Upper lobe of left lung (tissue), 6 donors: ENCODE results near the gene DNMT3A. TPM values are rescaled to one million over a fixed set of nuclear protein-coding genes. Genes with fewer than 3 reads are reported as not detected.

ENCODE experiments used
- ATAC-seq, 2 donors: fragments of 200-7000 bp; cut with Tn5 transposase; one replicate each; pipeline ENCODE4 v1.9.1; 2022; ENCODE audit warnings: mild to moderate bottlenecking in 2 of 2, moderate library complexity in 2 of 2; ENCODE audit not compliant: low FRiP score in 2 of 2
- DNase-seq, 2 donors: peaks; one replicate each; pipeline ENCODE4 v3.0.0-alpha.2; 2019 to 2020
- H3K27ac ChIP-seq, 4 donors: fragments of 200-600 bp; sonication (generic); one replicate each; pipeline ENCODE4 v1.5.1; 2016 to 2019
- H3K27me3 ChIP-seq, 4 donors: fragments of 200-600 bp; sonication (generic); one replicate each; pipeline ENCODE4 v1.5.1; 2017 to 2019
- H3K36me3 ChIP-seq, 4 donors: fragments of 200-600 bp; sonication (generic); one replicate each; pipeline ENCODE4 v1.5.1; 2016 to 2019
- H3K4me1 ChIP-seq, 4 donors: fragments of 200-600 bp; sonication (generic); one replicate each; pipeline ENCODE4 v1.5.1; 2018 to 2019
- H3K4me3 ChIP-seq, 4 donors: fragments of 200-600 bp; sonication (generic); one replicate each; pipeline ENCODE4 v1.5.1; 2017 to 2019; ENCODE audit warnings: mild to moderate bottlenecking in 2 of 4, moderate library complexity in 1 of 4
- H3K9me3 ChIP-seq, 4 donors: fragments of 200-600 bp; sonication (generic); one replicate each; pipeline ENCODE4 v1.5.1; 2018 to 2019
- EP300 ChIP-seq, 4 donors: sonication (generic); formaldehyde crosslinking; IDR thresholded peaks; one replicate each; pipeline ENCODE4 v1.5.1; 2017; ENCODE audit warnings: antibody characterized with exemption in 4 of 4, control low read depth in 2 of 4
- POLR2A ChIP-seq, 4 donors: fragments of 450-650 bp; IDR thresholded peaks; one replicate each; pipeline ENCODE4 v1.5.1; 2016 to 2017; ENCODE audit warnings: antibody characterized with exemption in 4 of 4, mild to moderate bottlenecking in 2 of 4
- POLR2AphosphoS5 ChIP-seq, 2 donors: sonication (generic); formaldehyde crosslinking; IDR thresholded peaks; one replicate each; pipeline ENCODE4 v1.5.1; 2017; ENCODE audit warnings: antibody characterized with exemption in 2 of 2
- WGBS, 2 donors: methylation state at CpG; one replicate each; pipeline ENCODE4 v1.1.5; 2017 to 2018; 5-methylcytosine and 5-hydroxymethylcytosine counted together
- total RNA-seq, 6 donors: library from RNA; depleted of rRNA in 4 of 6; stranded (reverse); fragments of >200 nt in 4 of 6; gene quantifications; one replicate each; pipeline versions ENCODE4 v1.1.0 to v1.2.1, GENCODE V29; 2016 to 2021
- TF ChIP-seq, protein P1 (sequence below), 6 experiments: fragments of 450-650 bp in 4 of 6; fragments of 200-600 bp in 2 of 6; sonication (generic) in 2 of 6; IDR thresholded peaks; one replicate each; pipeline ENCODE4 v1.5.1; 2016 to 2019; ENCODE audit warnings: antibody characterized with exemption in 6 of 6
- donor health status: DM: no; HTN: no; CAD: no; lungs with moderate emphysema.
- donor health status: DM: no; HTN: yes; CAD: no; lungs with severe emphysema.

The DNMT3A gene
- total RNA-seq, 6 donors from 2014 or later = 7.8 to 49.2 (median 30.4) TPM

DNA sequence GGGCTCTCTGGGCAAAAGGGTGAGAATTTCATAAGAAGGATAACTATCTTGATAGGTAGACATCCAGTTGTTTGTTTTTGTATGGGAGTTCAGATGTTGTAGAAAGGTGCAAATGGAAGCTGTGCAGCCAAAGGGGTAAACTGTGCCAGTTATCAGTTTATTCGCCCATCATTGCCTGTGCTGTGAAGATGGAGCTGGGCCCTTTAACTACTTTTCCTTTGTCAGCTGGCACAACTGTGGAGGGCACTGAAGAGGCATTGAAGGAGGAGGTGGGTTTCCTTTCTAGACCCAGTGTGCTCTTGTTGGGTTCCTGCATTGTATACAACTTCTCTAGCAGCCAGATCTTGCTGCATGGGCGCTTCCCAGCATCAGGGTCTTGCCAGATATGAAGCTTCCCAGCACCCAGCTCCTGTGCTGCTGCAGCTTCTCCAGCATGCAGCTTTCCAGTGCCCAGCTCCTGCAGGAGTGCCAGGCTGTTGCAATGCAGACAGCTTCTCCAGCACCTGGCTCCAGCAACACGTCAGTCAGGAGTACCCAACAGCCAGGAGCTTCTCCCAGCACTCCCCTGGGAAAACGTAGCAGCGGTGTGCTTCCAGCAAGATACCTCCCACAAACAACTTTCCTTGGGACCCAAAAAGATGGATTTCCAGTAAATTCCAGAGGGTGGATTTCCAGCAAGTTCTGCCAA, 15.3 kb downstream of the DNMT3A start:
- H3K9me3 ChIP-seq = peaks cover 0 to 12% (median 5%) of the 10 kb centered on the region in 4 donors
- no peak overlapping the region for H3K4me3 ChIP-seq
- no peak for ATAC-seq
- DNase-seq = no peak
- no peak overlapping the region for H3K27ac ChIP-seq
- no peak for TF ChIP-seq POLR2AphosphoS5 (IDR thresholded peaks at IDR 0.05)
- TF ChIP-seq, protein P1, sequence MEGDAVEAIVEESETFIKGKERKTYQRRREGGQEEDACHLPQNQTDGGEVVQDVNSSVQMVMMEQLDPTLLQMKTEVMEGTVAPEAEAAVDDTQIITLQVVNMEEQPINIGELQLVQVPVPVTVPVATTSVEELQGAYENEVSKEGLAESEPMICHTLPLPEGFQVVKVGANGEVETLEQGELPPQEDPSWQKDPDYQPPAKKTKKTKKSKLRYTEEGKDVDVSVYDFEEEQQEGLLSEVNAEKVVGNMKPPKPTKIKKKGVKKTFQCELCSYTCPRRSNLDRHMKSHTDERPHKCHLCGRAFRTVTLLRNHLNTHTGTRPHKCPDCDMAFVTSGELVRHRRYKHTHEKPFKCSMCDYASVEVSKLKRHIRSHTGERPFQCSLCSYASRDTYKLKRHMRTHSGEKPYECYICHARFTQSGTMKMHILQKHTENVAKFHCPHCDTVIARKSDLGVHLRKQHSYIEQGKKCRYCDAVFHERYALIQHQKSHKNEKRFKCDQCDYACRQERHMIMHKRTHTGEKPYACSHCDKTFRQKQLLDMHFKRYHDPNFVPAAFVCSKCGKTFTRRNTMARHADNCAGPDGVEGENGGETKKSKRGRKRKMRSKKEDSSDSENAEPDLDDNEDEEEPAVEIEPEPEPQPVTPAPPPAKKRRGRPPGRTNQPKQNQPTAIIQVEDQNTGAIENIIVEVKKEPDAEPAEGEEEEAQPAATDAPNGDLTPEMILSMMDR (IDR thresholded peaks at IDR 0.05) = no peak
- TF ChIP-seq POLR2A (IDR thresholded peaks at IDR 0.05) = no peak
- TF ChIP-seq EP300 (IDR thresholded peaks at IDR 0.05) = no peak
- H3K27me3 ChIP-seq = no peaks in the 10 kb centered on the region
- 92 to 99% methylated on average over 5 of the region's 5 CpGs for WGBS, 2 donors
- H3K4me1 ChIP-seq = peaks cover 3 to 19% (median 11%) of the 10 kb centered on the region in 4 donors
- H3K36me3 ChIP-seq = peaks cover 0 to 3% (median 0%) of the 10 kb centered on the region in 4 donors

DNA sequence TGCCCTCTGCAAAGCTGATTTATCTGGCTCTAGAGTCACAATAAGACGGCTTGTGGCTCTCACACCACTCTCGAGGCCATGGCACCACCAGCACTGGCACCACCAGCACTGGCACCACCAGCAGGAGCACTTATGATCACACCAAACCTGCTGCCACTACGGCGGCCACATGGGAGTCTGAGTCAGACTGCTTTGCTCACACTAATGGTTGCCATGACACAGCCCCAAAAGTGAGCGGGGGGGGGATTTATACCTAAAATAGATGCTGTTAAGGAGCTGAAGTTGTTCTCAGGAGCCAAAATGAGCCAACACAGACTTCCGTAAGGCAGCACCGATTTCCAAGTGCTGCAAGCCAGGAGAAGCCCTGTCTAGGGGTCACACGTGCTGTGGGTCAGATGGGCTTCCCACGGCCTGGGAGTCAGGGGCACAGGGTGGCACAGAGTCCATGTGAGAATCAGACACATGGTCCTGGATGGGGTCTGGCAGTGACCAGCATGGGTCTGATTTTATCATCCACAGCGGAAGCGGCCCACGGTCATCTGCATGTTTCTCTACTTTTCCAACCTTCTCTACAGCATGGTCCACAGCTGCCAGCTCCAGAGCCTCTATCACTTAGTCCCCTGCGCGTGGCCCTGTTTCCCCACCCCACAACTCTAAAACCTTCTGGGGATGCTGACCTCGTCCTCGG, 16.7 kb downstream of the DNMT3A start:
- peak; percentile 39 to 49 for ATAC-seq
- Histone ChIP-seq H3K27me3 (no peaks in the 10 kb centered on the region), H3K4me1 (peaks cover 0 to 19% (median 11%) of the 10 kb centered on the region in 4 donors), H3K27ac (no peak overlapping the region), H3K4me3 (no peak overlapping the region), H3K9me3 (peaks cover 0 to 12% (median 5%) of the 10 kb centered on the region in 4 donors), H3K36me3 (peaks cover 0 to 3% (median 0%) of the 10 kb centered on the region in 4 donors)
- no peak for TF ChIP-seq EP300 (IDR thresholded peaks at IDR 0.05)
- TF ChIP-seq, protein P1 (IDR thresholded peaks at IDR 0.05) = no peak
- no peak for TF ChIP-seq POLR2AphosphoS5 (IDR thresholded peaks at IDR 0.05)
- no peak for TF ChIP-seq POLR2A (IDR thresholded peaks at IDR 0.05)
- 77 to 87% methylated on average over 14 to 16 of the region's 16 CpGs for WGBS, 2 donors
- no peak for DNase-seq

DNA sequence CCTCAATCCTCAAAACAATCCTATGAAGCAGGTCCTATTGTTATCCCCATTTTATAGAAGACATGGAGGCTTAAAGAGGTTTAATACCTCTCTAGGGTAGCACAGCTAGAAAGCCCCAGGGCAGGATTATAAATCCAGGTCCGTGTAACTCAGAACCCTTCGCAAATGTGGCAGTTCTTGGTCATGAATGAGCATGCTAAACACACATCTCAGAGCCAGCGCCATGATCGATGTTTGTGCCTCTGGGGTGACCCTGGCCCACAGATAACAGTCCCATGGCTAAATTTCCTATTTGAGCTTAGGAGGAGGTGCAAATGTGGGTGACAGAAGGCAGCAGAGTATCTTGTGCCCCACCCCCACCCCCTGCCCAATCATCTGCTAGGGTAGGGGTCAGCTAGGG, 17.5 kb downstream of the DNMT3A start:
- peaks cover 0 to 3% (median 0%) of the 10 kb centered on the region in 4 donors for H3K36me3 ChIP-seq
- TF ChIP-seq POLR2AphosphoS5 (IDR thresholded peaks at IDR 0.05) = no peak
- no peak for TF ChIP-seq POLR2A (IDR thresholded peaks at IDR 0.05)
- no peak for TF ChIP-seq EP300 (IDR thresholded peaks at IDR 0.05)
- TF ChIP-seq, protein P1 (IDR thresholded peaks at IDR 0.05) = no peak
- no peak overlapping the region for H3K27ac ChIP-seq
- no peak for DNase-seq
- H3K4me1 ChIP-seq = peaks cover 0 to 19% (median 11%) of the 10 kb centered on the region in 4 donors
- WGBS, 2 donors = 72 to 77% methylated on average over 4 of the region's 4 CpGs
- H3K27me3 ChIP-seq = no peaks in the 10 kb centered on the region
- H3K4me3 ChIP-seq = no peak overlapping the region
- peaks cover 0 to 12% (median 5%) of the 10 kb centered on the region in 4 donors for H3K9me3 ChIP-seq
- ATAC-seq = no peak

DNA sequence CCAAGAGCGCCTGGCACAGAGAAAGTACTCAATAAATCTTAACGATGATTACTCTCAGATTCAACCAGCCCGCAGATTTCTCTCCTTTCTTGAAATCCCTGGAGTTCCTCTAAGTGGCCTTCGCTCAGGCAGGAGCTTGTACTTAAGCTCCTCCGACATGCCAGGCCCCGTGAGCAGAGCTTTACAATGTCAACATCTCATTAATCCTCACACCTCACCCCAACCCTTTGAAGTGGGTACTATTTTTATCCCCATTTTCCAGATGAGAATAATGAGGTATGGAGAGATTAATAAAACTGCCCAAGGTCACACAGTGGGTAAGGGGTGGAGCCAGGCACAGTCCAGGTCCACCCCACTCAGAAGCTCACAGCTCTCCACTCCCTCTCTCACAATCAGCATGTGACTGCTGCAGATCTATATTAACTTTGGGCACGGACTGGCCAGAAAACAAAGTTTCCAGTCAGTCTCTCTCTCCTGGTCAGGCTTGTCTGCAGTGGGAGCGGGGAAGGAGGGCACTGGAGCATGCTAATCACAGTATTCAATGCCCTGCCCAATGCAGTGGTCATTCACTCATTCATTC, 18.0 kb downstream of the DNMT3A start:
- Histone ChIP-seq H3K4me1 (peaks cover 0 to 19% (median 11%) of the 10 kb centered on the region in 4 donors), H3K4me3 (no peak overlapping the region), H3K27ac (no peak overlapping the region), H3K27me3 (no peaks in the 10 kb centered on the region), H3K9me3 (peaks cover 0 to 12% (median 5%) of the 10 kb centered on the region in 4 donors), H3K36me3 (peaks cover 0 to 3% (median 0%) of the 10 kb centered on the region in 4 donors)
- ATAC-seq (peak in 1 of 2 donors; percentile 30), DNase-seq (no peak)
- TF ChIP-seq POLR2A (IDR thresholded peaks at IDR 0.05) = no peak
- TF ChIP-seq, protein P1 (IDR thresholded peaks at IDR 0.05) = no peak
- 64% methylated on average over 8 of the region's 8 CpGs for WGBS, 2 donors
